ENCODE data around the gene PSORS1C1.
"Not testable (repeated sequence)": the region's sequence is repeated elsewhere in the genome, so short reads cannot be mapped to it uniquely, and the experiment has no call there.

Gene PSORS1C1

GRCh38 chr6:31178143-31179041, 63.8 kb downstream of the PSORS1C1 start:
- DNase-seq (ENCODE audit: low read depth in 2 of 2): no peak

- no peak for DNase-seq (ENCODE audit: low read depth in 2 of 2)
Observed at GRCh38 chr6:31179042-31179386, 64.4 kb downstream of the PSORS1C1 start.

GRCh38 chr6:31179896-31180295, 65.3 kb downstream of the PSORS1C1 start:
- DNase-seq (ENCODE audit: low read depth in 2 of 2): no peak

- peak; percentile 41 to 49 for DNase-seq (ENCODE audit: low read depth in 2 of 2)
Observed at GRCh38 chr6:31180500-31180899, 65.9 kb downstream of the PSORS1C1 start.

GRCh38 chr6:31183287-31183686, 68.7 kb downstream of the PSORS1C1 start:
- not testable (repeated sequence) for DNase-seq (ENCODE audit: low read depth in 2 of 2)

- not testable (repeated sequence) for DNase-seq (ENCODE audit: low read depth in 2 of 2)
Observed at GRCh38 chr6:31183859-31184258, 69.3 kb downstream of the PSORS1C1 start.

GRCh38 chr6:31185695-31186051, 71.1 kb downstream of the PSORS1C1 start:
- not testable (repeated sequence) for DNase-seq (ENCODE audit: low read depth in 2 of 2)

GRCh38 chr6:31186052-31186734, 71.6 kb downstream of the PSORS1C1 start:
- DNase-seq (ENCODE audit: low read depth in 2 of 2): no peak

GRCh38 chr6:31187780-31188194, 73.2 kb downstream of the PSORS1C1 start:
- DNase-seq (ENCODE audit: low read depth in 2 of 2): no peak

GRCh38 chr6:31189223-31189622, 74.6 kb downstream of the PSORS1C1 start:
- DNase-seq (ENCODE audit: low read depth in 2 of 2): not testable (repeated sequence)
